ENCODE measurements around the gene LRR1. TPM values are rescaled to one million over a fixed set of nuclear protein-coding genes. Genes with fewer than 3 reads are reported as not detected.

LRR1 gene
- total RNA-seq, 1 donor from 2014 or later = 15.1 TPM

GRCh38 chr14:49585803-49586672, 12.7 kb upstream of the LRR1 start, which contains the start of gene RPS29:
TSS of gene RPS29 (minus strand) at chr14:49586380. CDS start at chr14:49586346, 34 bp downstream.
- peak within 1 kb of the TSS; percentile 98 for H3K4me3 Mint-ChIP-seq
- ChIA-PET POLR2A (interaction anchor here (0.7 to 6.6 kb wide), 16 partner anchors 11 to 1237 kb away, joined by 3 to 211 read pairs (median 6); partner anchors contain the start of genes DMAC2L, DNAAF2, KLHDC1 and KLHDC2), CTCF (interaction anchor here (0.9 to 3.5 kb wide), 9 partner anchors 9 to 266 kb away, joined by 4 to 32 read pairs (median 11); partner anchors contain the start of genes DNAAF2, LRR1, MGAT2 and NEMF)
- intact Hi-C loops (cut with micrococcal nuclease) = loop anchor here (1.0 to 10.0 kb wide), 9 partner anchors 12 to 1659 kb away; partner anchors contain the start of genes DMAC2L, KLHDC1, KLHDC2 and L2HGDH
- ATAC-seq (ENCODE audit: low read depth) (peak; percentile 82), DNase-seq (peak; percentile 94)
- peaks cover 53% of the 10 kb centered on the region for H3K4me1 Mint-ChIP-seq
- H3K27me3 Mint-ChIP-seq = no peaks in the 10 kb centered on the region
- TF ChIP-seq CTCF (IDR thresholded peaks at IDR 0.05) = no peak
- H3K36me3 Mint-ChIP-seq (ENCODE audit: low read depth) = peaks cover 52% of the 10 kb centered on the region
- no peaks in the 10 kb centered on the region for H3K9me3 Mint-ChIP-seq
- H3K27ac Mint-ChIP-seq = peak within 1 kb of the TSS; percentile 99

DNA sequence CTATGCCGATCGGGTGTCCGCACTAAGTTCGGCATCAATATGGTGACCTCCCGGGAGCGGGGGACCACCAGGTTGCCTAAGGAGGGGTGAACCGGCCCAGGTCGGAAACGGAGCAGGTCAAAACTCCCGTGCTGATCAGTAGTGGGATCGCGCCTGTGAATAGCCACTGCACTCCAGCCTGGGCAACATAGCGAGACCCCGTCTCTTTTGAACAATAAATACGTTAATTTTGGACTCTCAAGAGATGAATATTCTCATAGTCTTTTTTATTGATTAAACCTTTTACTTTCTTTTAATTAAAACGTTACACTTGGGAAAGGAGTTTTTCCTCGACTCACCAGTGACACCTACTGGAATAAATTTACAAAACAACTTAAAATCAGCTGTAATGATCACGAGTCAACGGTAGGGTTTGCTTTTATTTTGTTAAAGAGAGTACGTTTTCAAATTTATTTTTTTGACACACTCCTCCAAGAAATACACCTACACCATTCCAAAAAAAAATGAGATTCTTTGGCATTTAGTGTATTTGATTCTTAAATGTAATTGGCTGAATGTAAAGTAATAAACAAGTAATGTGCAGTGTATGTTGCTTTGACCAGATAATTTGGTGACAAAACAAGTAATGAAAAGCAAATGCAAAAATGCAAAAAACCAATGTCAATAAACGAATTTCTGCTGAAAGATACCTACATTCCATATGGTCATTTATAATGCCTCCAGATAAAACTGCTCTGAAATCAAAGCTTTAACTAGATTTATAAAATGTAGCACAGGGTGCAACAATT, 11.9 kb upstream of the LRR1 start:
- CTCF ChIA-PET = interaction anchor here (1.2 to 3.5 kb wide), 10 partner anchors 8 to 267 kb away, joined by 3 to 32 read pairs (median 9); partner anchors contain the start of genes DNAAF2, LRR1, MGAT2 and NEMF
- H3K27ac Mint-ChIP-seq = peak overlapping the region; percentile 99
- peak overlapping the region; percentile 98 for H3K4me3 Mint-ChIP-seq
- intact Hi-C loops (cut with micrococcal nuclease) = loop anchor here (1.0 to 10.0 kb wide), 9 partner anchors 11 to 1658 kb away; partner anchors contain the start of genes DMAC2L, KLHDC1, KLHDC2 and L2HGDH
- POLR2A ChIA-PET = interaction anchor here (0.7 to 6.6 kb wide), 14 partner anchors 10 to 1236 kb away, joined by 3 to 211 read pairs (median 7); partner anchors contain the start of genes DMAC2L, DNAAF2, KLHDC1 and KLHDC2
- DNase-seq (no peak), ATAC-seq (ENCODE audit: low read depth) (peak; percentile 39)
- H3K36me3 Mint-ChIP-seq (ENCODE audit: low read depth) = peaks cover 44% of the 10 kb centered on the region
- H3K4me1 Mint-ChIP-seq = peaks cover 45% of the 10 kb centered on the region
- no peaks in the 10 kb centered on the region for H3K9me3 Mint-ChIP-seq
- peak; percentile 94 for TF ChIP-seq CTCF (IDR thresholded peaks at IDR 0.05)
- H3K27me3 Mint-ChIP-seq = no peaks in the 10 kb centered on the region

GRCh38 chr14:49589387-49589786, 9.4 kb upstream of the LRR1 start:
- intact Hi-C loops (cut with micrococcal nuclease) = loop anchor here (5.0 to 10.0 kb wide), 2 partner anchors 127 to 1655 kb away; partner anchors contain the start of gene TMX1
- H3K4me3 Mint-ChIP-seq = no peak overlapping the region
- no peak for DNase-seq

GRCh38 chr14:49593016-49593415, 5.7 kb upstream of the LRR1 start:
- no peaks in the 10 kb centered on the region for H3K27me3 Mint-ChIP-seq
- intact Hi-C loops (cut with micrococcal nuclease) = loop anchor here (10.0 kb wide), 1 partner anchor 942 kb away; the partner anchor contains the start of gene MAP4K5
- H3K36me3 Mint-ChIP-seq (ENCODE audit: low read depth) = peaks cover 3% of the 10 kb centered on the region
- no peak overlapping the region for H3K4me3 Mint-ChIP-seq
- peak overlapping the region; percentile 96 for H3K27ac Mint-ChIP-seq
- ATAC-seq (ENCODE audit: low read depth) (no peak), DNase-seq (no peak)
- ChIA-PET CTCF (interaction anchor here (2.7 kb wide), 1 partner anchor 28 kb away, joined by 7 read pairs; the partner anchor contains the start of genes MGAT2 and RPL36AL), POLR2A (interaction anchor here (7.0 to 8.5 kb wide), 2 partner anchors 28 to 41 kb away, joined by 117 to 293 read pairs; partner anchors contain the start of genes DNAAF2, MGAT2 and RPL36AL)
- TF ChIP-seq CTCF (IDR thresholded peaks at IDR 0.05) = no peak
- H3K4me1 Mint-ChIP-seq = peaks cover 50% of the 10 kb centered on the region
- H3K9me3 Mint-ChIP-seq = no peaks in the 10 kb centered on the region

More at GRCh38 chr14:49589387-49589786, 9.4 kb upstream of the LRR1 start:
- Mint-ChIP-seq H3K27me3 (no peaks in the 10 kb centered on the region), H3K9me3 (no peaks in the 10 kb centered on the region), H3K4me1 (peaks cover 35% of the 10 kb centered on the region), H3K27ac (no peak overlapping the region), H3K36me3 (ENCODE audit: low read depth) (peaks cover 20% of the 10 kb centered on the region)
- ChIA-PET POLR2A (interaction anchor here (0.6 to 6.6 kb wide), 3 partner anchors 10 to 31 kb away, joined by 3 to 211 read pairs (median 4); partner anchors contain the start of genes LRR1, MGAT2 and RPL36AL), CTCF (no interaction called here)
- no peak for ATAC-seq (ENCODE audit: low read depth)
- TF ChIP-seq CTCF (IDR thresholded peaks at IDR 0.05) = no peak

Data from activated B cell treated with CpG ODN at 0.5 μM for 24 hours (primary cell).